H9 (cell line): ENCODE results near the gene SEMA3D. TPM values are rescaled to one million over a fixed set of nuclear protein-coding genes. Genes with fewer than 3 reads are reported as not detected.

Source experiments
- DNase-seq: peaks from one replicate; pipeline ENCODE4 v3.0.0-alpha.2; 2017
- H2AFZ ChIP-seq: one replicate; pipeline ENCODE4 v1.6.1; 2013; ENCODE audit warnings: mild to moderate bottlenecking, low read length, control low read depth, moderate library complexity
- H2AK5ac ChIP-seq: 2 replicates; pipeline ENCODE4 v1.6.1; 2013; ENCODE audit warnings: low read length, control low read depth, mixed read lengths; ENCODE audit not compliant: insufficient read length
- H2BK120ac ChIP-seq: one replicate; pipeline ENCODE4 v1.6.1; 2013; ENCODE audit warnings: low read depth, mild to moderate bottlenecking, low read length, control low read depth, inconsistent platforms; ENCODE audit not compliant: poor library complexity, severe bottlenecking
- H2BK12ac ChIP-seq: 2 replicates; pipeline ENCODE4 v1.6.1; 2013; ENCODE audit warnings: low read length, control low read depth, mixed read lengths, low read depth; ENCODE audit not compliant: insufficient read length
- H2BK15ac ChIP-seq: 2 replicates; pipeline ENCODE4 v1.6.1; 2013; ENCODE audit warnings: low read depth, low read length, control low read depth
- H2BK20ac ChIP-seq: one replicate; pipeline ENCODE4 v1.6.1; 2013; ENCODE audit warnings: low read depth, mild to moderate bottlenecking, low read length, control low read depth, inconsistent platforms; ENCODE audit not compliant: poor library complexity, severe bottlenecking
- H2BK5ac ChIP-seq: 2 replicates; pipeline ENCODE4 v1.6.1; 2013; ENCODE audit warnings: low read length, control low read depth, mixed read lengths; ENCODE audit not compliant: insufficient read length
- H3K14ac ChIP-seq: 2 replicates; pipeline ENCODE4 v1.6.1; 2013; ENCODE audit warnings: low read length, control low read depth; ENCODE audit not compliant: insufficient read depth
- H3K18ac ChIP-seq: 2 replicates; pipeline ENCODE4 v1.6.1; 2013; ENCODE audit warnings: low read depth, mild to moderate bottlenecking, mixed read lengths, low read length, control low read depth; ENCODE audit not compliant: insufficient read length
- H3K23ac ChIP-seq: 2 replicates; pipeline ENCODE4 v1.6.1; 2013; ENCODE audit warnings: low read length, control low read depth, mixed read lengths, low read depth; ENCODE audit not compliant: insufficient read length
- H3K23me2 ChIP-seq: 2 replicates; pipeline ENCODE4 v1.6.1; 2013; ENCODE audit warnings: low read depth, mild to moderate bottlenecking, mixed read lengths, low read length, control low read depth; ENCODE audit not compliant: insufficient read length, poor library complexity, severe bottlenecking
- H3K27ac ChIP-seq: 2 replicates; pipeline ENCODE4 v1.5.1; 2013; ENCODE audit warnings: low read length, control low read depth, mixed read lengths, low read depth; ENCODE audit not compliant: insufficient read length
- H3K27me3 ChIP-seq: 2 replicates; pipeline ENCODE4 v1.6.1; 2013; ENCODE audit warnings: low read length, control low read depth, inconsistent platforms; ENCODE audit not compliant: insufficient read depth
- H3K4ac ChIP-seq: 2 replicates; pipeline ENCODE4 v1.6.1; 2013; ENCODE audit warnings: low read depth, mild to moderate bottlenecking, control low read depth, inconsistent platforms, low read length, moderate library complexity
- H3K4me1 ChIP-seq: 2 replicates; pipeline ENCODE4 v1.6.1; 2013; ENCODE audit warnings: low read length, control low read depth, inconsistent platforms; ENCODE audit not compliant: insufficient read depth
- H3K4me2 ChIP-seq: 2 replicates; pipeline ENCODE4 v1.6.1; 2013; ENCODE audit warnings: low read length, control low read depth, mixed read lengths; ENCODE audit not compliant: insufficient read length, insufficient read depth
- H3K56ac ChIP-seq: 2 replicates; pipeline ENCODE4 v1.6.1; 2013; ENCODE audit warnings: low read depth, mild to moderate bottlenecking, mixed read lengths, low read length, control low read depth; ENCODE audit not compliant: insufficient read length
- H3K79me1 ChIP-seq: 2 replicates; pipeline ENCODE4 v1.6.1; 2013; ENCODE audit warnings: low read depth, mild to moderate bottlenecking, moderate library complexity, low read length, control low read depth, inconsistent platforms; ENCODE audit not compliant: insufficient read depth, poor library complexity, severe bottlenecking
- H3K79me2 ChIP-seq: 2 replicates; pipeline ENCODE4 v1.6.1; 2013; ENCODE audit warnings: low read length, control low read depth, inconsistent platforms; ENCODE audit not compliant: insufficient read depth
- H3K9ac ChIP-seq: 2 replicates; pipeline ENCODE4 v1.6.1; 2013; ENCODE audit warnings: low read length, control low read depth, mixed read lengths; ENCODE audit not compliant: insufficient read length; ENCODE audit errors: extremely low read depth
- H3K9me3 ChIP-seq: one replicate; pipeline ENCODE4 v1.6.1; 2013; ENCODE audit warnings: low read depth, low read length, inconsistent platforms; ENCODE audit not compliant: control insufficient read depth
- H3T11ph ChIP-seq: one replicate; pipeline ENCODE4 v1.6.1; 2013; ENCODE audit warnings: mild to moderate bottlenecking, low read length, control low read depth, inconsistent platforms
- H4K20me1 ChIP-seq: one replicate; pipeline ENCODE4 v1.6.1; 2013; ENCODE audit not compliant: control insufficient read depth, insufficient read length, insufficient read depth
- H4K5ac ChIP-seq: 2 replicates; pipeline ENCODE4 v1.6.1; 2013; ENCODE audit warnings: low read depth, mild to moderate bottlenecking, mixed read lengths, low read length, control low read depth; ENCODE audit not compliant: insufficient read length
- H4K8ac ChIP-seq: replicated peaks from 2 replicates; pipeline ENCODE4 v1.6.1; 2013; ENCODE audit warnings: low read length, control low read depth, mixed read lengths, low read depth; ENCODE audit not compliant: insufficient read length
- H4K91ac ChIP-seq: 2 replicates; pipeline ENCODE4 v1.6.1; 2013; ENCODE audit warnings: low read depth, mild to moderate bottlenecking, moderate library complexity, mixed read lengths, low read length, control low read depth; ENCODE audit not compliant: insufficient read length
- H3K27ac Mint-ChIP-seq, 3 experiments: 2 replicates in 2 of 3; 3 replicates in 1 of 3; pipeline ENCODE4 v1.8.0; 2020 to 2021; ENCODE audit warnings: mixed read lengths in 3 of 3, mild to moderate bottlenecking in 1 of 3, moderate library complexity in 1 of 3
- H3K27me3 Mint-ChIP-seq: 2 replicates; pipeline ENCODE4 v1.8.0; 2021; ENCODE audit warnings: low read depth, mild to moderate bottlenecking, moderate library complexity, mixed read lengths
- H3K36me3 Mint-ChIP-seq, 3 experiments: 2 replicates in 2 of 3; 3 replicates in 1 of 3; pipeline ENCODE4 v1.8.0; 2020 to 2021; ENCODE audit warnings: low read depth in 3 of 3, mixed read lengths in 3 of 3; ENCODE audit not compliant: insufficient read depth in 1 of 3
- H3K4me1 Mint-ChIP-seq, 2 experiments: 2 replicates each; pipeline ENCODE4 v1.8.0; 2020; ENCODE audit warnings: mixed read lengths in 2 of 2
- H3K4me3 Mint-ChIP-seq, 2 experiments: 2 replicates in 1 of 2; 3 replicates in 1 of 2; pipeline ENCODE4 v1.8.0; 2020 to 2021; ENCODE audit warnings: mild to moderate bottlenecking in 2 of 2, mixed read lengths in 2 of 2, moderate library complexity in 1 of 2
- H3K9me3 Mint-ChIP-seq, 2 experiments: 2 replicates in 1 of 2; 3 replicates in 1 of 2; pipeline ENCODE4 v1.8.0; 2020; ENCODE audit warnings: mild to moderate bottlenecking in 2 of 2, mixed read lengths in 2 of 2, moderate library complexity in 1 of 2
- CTCF ChIP-seq: fragments of 200-600 bp; sonication (generic); conservative IDR thresholded peaks from 3 replicates; pipeline ENCODE4 v1.8.0; 2021; ENCODE audit warnings: antibody characterized with exemption, mild to moderate bottlenecking
- WGBS: extraction: QIAGEN DNeasy Blood & Tissue Kit; methylation state at CpG from one replicate; pipeline ENCODE4 v1.1.7; 2013; ENCODE audit warnings: missing lambda C conversion rate, low lambda C conversion rate, mixed read lengths; ENCODE audit not compliant: insufficient read length; ENCODE audit errors: extremely low coverage; 5-methylcytosine and 5-hydroxymethylcytosine counted together
- total RNA-seq: library from RNA; stranded (reverse); gene quantifications from 2 replicates; pipeline ENCODE4 v1.2.1, GENCODE V29; 2021

SEMA3D gene
- total RNA-seq, 1 experiment from 2014 or later, result 5.4 TPM

DNA sequence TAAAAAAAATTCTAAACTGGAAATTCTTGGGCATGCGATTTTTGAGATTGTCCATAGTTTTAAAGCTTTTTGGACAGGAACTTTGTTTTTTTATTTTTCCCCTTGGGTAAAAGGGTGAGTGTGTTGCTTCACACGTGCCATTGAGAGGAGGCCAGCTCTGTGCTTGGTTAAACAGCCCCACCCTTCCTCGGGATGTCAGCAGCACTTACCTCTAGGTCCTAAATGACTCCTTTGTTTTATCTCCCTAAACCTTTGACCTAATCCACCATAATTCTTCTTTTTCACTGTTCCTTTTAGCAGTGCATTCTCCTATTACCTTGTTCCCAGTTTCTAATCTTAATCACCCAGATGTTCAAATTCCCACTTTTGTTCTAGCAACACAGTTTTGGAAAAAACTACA, 83.5 kb downstream of the SEMA3D start:
- Histone ChIP-seq H3K79me2 (no peaks in the 10 kb centered on the region), H3K79me1 (no peaks in the 10 kb centered on the region), H2BK20ac (no peak overlapping the region), H3K4ac (no peak overlapping the region), H2AFZ (no peak overlapping the region), H2BK5ac (no peak overlapping the region), H3K9ac (no peak overlapping the region), H3K27ac (no peak overlapping the region), H2BK120ac (no peak overlapping the region), H3K23me2 (no peaks in the 10 kb centered on the region), H2BK15ac (no peak overlapping the region), H4K20me1 (no peaks in the 10 kb centered on the region), H3T11ph (no peak overlapping the region), H4K8ac (no peak overlapping the region), H3K18ac (no peak overlapping the region), H3K4me2 (no peak overlapping the region), H3K9me3 (no peaks in the 10 kb centered on the region), H4K91ac (no peak overlapping the region), H3K56ac (no peak overlapping the region), H3K23ac (no peak overlapping the region), H4K5ac (no peak overlapping the region), H3K4me1 (no peaks in the 10 kb centered on the region), H2AK5ac (no peak overlapping the region), H2BK12ac (no peak overlapping the region), H3K27me3 (no peaks in the 10 kb centered on the region), H3K14ac (no peak overlapping the region)
- Mint-ChIP-seq H3K9me3 (no peaks in the 10 kb centered on the region), H3K4me1 (no peaks in the 10 kb centered on the region), H3K4me3 (no peak overlapping the region), H3K27me3 (no peaks in the 10 kb centered on the region), H3K36me3 (no peaks in the 10 kb centered on the region), H3K27ac (peak overlapping the region in 1 of 3 experiments; percentile 24; a peak in 2 of 7 replicates)
- no peak for TF ChIP-seq CTCF
- WGBS, result no CpG with 5 or more reads among the region's 3 CpGs
- DNase-seq, result no peak
